Stimulated activated CD4-positive, alpha-beta T cell treated with anti-CD3 and anti-CD28 coated beads, Interleukin-15, amount 100 ng/mL, for 1 hour (primary cell): Measurements from ENCODE around the gene RGP1.

ENCODE experiments used
- DNase-seq, 2 donors: peaks; one replicate each; pipeline ENCODE4 v3.0.0-alpha.2; 2020; ENCODE audit warnings: low read depth in 1 of 2, low spot score in 1 of 2

The RGP1 gene, protein sequence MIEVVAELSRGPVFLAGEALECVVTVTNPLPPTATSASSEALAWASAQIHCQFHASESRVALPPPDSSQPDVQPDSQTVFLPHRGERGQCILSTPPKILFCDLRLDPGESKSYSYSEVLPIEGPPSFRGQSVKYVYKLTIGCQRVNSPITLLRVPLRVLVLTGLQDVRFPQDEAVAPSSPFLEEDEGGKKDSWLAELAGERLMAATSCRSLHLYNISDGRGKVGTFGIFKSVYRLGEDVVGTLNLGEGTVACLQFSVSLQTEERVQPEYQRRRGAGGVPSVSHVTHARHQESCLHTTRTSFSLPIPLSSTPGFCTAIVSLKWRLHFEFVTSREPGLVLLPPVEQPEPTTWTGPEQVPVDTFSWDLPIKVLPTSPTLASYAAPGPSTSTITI

DNA sequence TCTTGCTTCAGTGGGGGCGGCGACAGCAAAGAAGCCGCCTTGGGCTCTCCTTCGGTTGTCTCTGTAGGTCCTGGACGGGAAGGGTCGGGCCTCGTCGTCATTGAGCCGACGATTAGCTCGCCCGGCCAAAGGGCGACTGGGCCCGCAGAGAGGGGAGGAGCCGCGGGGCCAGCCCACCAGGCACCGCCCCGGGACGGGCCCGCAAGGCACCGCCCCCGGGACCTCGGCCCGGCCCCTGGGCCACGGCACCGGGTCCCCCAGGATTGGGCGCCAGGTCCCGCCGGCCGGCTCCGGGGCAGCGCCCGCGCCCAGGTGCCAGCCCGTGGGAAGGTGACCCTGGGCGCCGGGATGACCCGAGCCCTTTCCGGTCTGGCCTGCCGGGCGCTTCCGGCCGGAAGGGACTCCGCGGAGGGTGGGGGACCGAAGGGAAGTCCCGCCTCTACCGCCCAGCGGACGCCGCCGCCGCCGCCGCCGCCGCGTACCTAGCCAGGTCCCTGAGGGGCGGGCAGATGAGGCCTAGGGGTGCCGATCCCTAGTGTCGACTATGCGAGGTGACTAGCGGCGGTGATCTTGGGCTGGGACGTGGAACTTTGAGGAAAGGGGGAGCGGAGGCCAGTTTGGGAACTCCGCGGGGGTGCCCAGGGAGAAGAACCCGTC is at the start of gene RGP1, which contains the start of gene GBA2:
TSS of gene RGP1 (plus strand) at position 430 of the 657 bp plus-strand sequence. CDS start 469 bp downstream, outside the sequence.
TSS of gene GBA2 (minus strand) at position 371 of the 657 bp plus-strand sequence. CDS start 524 bp downstream, outside the sequence.
- DNase-seq: peak; percentile 38 to 53

DNA sequence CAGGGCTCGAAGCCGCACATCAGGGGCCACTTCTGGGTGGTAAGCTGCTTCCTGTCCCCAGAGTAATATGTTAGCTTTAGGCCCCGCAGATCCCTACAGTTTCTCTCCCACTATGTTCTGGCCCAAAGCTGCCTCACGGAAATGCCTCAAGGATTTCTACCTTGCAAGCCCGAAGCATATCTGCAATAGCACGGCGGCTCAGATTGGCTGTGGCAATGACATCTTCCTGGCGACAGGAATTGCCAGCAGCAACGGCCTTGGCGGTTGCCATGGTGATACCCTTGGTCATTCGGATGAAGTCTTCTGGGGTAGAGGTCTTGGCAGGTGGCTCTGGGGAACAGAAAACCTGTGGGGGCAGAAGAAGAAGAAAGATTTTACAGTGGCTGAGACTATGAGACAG is 49.1 kb upstream of the RGP1 start:
- no peak for DNase-seq

DNA sequence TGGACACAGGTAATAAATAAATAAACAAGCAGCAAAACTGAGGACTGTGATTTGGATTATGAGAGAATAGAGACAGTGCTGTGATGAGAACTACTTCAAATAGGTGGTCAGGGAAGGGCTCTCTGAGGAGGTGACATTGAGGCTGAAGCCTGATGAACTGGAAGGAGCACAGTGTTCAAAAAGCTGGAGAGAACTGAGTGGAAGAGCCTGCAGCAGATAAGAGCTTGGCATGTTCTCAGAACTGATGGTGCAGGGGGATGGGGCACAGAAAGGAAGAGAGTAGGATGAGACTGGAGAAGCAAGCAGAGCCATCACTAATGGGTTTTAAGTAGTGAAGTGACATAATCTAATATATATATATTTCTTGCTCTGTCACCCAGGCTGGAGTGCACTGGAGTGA is 48.1 kb upstream of the RGP1 start:
- DNase-seq: no peak

DNA sequence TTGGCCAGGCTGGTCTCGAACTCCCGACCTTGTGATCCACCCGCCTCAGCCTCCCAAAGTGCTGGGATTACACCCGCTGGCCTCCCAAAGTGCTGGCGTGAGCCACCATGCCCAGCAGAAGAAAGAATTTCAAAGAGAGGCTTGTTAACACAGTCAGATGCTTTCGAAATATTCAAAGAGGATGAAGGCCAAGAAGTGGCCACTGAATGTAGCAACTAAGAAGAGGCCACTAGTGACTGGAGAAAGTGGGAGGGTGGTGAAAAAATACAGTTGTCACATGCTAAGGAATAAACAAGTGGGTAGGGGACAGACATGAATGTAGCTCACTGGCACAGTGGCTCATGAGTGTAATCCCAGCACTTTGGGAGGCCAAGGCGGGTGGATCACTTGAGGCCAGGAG is 46.4 kb upstream of the RGP1 start:
- no peak for DNase-seq

DNA sequence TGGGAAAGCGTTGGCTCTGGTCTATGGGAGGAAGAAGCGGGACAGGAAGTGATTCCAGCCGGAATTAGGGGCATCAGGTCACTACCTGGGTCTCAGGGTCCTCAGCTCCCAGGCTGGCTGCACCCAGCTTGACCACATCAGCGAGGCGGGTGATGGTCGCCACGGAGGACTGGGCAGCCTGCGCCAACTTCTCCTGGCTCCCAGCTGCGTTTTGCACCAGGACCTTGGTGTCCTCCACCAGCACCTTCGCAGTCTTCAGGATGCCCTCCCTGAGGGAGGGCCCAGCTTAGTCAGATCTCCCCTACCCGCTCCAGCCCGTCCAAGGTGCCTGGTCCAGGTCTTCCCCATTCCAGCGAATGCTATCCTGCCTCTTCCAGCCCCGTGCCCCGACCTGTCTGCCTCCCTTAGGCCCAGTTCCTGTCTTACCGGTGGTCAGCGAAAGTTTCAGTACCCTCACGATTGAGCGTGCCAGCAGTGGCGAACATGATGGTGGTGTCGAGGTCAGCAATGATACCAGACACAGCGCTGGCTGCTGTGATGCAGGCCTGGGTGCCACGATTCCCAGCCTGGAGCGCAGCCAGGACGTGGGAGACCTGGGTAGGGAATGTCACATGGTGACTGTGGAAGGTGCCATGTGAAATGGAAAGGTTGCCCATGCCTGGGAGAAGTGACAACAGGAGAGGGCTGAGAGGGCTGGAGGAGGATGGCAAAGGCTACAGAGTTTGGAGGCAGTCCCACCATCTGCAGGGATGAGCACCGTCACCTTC is 45.0 kb upstream of the RGP1 start:
- no peak for DNase-seq

DNA sequence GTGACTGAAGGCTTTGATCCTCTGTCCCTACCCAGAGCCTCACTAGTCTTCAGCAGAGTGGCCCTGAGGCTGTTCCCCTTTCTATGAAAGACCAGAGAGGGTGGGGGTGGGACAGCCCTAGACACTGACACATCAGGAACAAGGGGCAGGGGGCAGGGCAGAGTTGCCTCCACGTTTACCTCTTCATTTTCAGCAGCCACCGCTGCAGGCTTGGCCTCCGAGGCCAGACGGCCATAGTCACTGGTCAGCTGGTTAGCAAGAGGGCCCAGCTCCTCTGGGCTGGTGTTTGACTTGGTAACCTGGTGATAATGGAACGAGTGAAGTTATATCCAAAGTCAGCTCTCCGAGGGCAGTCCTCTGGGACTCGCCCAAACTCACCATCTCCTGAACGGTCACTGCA is 43.7 kb upstream of the RGP1 start:
- no peak for DNase-seq

DNA sequence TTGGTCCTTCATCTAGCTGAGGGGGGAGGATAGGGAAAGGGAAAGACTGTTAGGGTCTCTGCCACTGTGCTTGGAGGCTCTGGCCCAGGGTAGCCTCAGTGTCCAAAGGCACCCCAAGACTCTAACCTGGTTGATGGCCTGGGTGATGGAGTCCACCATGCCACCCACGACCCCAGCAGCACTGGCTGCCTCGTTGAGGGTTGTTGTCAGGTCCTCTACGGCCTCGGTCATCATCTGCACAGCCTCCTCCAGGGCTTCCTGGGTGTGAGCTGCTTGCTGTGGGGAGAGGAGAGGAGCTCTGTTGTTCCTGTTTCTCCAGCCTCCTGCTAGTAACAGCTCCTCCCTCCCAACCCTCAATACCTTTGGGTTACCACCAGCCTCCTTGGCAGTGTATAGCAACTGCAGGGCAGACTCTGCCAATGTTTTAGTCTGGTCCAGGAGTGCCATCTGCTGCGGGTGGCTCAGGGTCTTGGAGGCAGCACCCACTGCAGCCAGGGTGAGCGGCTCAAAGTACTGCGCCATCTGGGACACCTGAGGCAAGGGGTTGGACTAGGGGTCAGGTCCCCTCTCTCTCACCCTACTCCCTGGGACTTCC is 43.2 kb upstream of the RGP1 start:
- DNase-seq: no peak

DNA sequence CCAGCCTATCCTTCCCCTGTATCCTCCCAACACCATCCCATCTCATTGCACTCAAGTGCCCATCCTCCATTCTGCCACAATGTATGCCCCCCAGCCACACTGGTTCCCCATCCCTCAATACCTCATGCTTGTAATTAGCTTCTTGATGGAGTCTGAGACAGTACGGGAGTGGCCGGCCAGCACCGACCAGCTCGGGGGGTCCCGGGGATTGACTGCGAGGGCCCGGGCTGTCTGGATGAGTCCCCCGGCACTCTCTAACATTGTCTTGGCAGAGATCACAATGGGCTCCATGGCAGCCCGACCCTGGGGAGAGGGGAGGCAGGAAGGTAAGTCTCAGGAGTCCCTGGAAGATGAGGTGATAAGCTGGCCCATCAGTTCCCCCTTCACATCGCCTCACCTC is 42.1 kb upstream of the RGP1 start:
- DNase-seq: no peak

DNA sequence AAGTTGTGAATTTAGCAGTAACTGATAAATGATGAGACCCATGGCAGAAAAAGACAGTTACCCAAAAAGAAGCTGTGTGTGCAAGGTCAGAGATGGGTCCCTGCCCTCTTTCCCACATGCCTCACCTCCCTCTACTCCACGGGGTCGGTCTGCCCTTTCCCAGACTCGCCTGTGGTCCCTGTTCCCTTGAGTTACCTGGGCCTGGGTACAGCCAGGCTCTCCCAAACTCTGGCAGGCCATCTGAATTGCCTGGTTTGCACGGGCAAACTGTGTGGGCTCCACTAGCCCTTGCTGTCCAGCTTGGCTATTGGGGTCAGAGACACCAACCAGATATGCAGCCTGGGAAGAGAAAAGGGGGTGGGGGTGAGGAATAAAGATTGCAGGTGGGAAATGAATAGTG is 40.9 kb upstream of the RGP1 start:
- no peak for DNase-seq

DNA sequence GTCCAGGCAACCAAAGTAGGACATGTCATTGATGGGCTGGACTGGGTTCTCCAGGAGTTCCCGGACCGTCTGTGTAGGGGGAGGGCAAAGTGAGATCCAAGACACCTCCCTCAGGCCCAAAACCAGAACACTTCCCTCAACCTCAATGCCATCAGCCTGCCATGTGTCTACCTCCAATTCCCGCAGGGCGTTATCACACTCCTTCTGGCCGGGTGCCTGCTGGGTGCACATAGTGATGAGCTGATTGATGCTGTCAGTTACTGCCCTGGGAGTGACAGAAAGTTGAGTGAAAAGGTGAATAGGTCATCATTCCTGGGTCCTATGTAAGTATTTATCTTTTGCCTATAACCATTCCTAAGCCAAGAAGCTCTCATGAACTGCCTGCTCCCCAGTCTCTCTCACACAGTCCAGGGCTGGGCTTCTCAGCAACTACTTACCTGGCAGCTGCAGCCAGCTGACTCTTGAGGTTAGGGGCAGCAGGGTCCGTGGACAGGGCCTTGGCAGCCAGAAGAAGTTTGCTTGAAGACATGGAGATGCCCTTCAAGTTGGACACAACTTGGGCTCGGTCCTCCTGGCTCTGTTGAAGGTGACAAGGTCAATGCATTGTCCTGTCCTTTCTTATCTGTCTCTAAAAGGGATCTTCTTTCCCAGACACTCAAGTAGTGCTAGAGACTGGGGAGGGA is 38.1 kb upstream of the RGP1 start:
- DNase-seq: no peak

DNA sequence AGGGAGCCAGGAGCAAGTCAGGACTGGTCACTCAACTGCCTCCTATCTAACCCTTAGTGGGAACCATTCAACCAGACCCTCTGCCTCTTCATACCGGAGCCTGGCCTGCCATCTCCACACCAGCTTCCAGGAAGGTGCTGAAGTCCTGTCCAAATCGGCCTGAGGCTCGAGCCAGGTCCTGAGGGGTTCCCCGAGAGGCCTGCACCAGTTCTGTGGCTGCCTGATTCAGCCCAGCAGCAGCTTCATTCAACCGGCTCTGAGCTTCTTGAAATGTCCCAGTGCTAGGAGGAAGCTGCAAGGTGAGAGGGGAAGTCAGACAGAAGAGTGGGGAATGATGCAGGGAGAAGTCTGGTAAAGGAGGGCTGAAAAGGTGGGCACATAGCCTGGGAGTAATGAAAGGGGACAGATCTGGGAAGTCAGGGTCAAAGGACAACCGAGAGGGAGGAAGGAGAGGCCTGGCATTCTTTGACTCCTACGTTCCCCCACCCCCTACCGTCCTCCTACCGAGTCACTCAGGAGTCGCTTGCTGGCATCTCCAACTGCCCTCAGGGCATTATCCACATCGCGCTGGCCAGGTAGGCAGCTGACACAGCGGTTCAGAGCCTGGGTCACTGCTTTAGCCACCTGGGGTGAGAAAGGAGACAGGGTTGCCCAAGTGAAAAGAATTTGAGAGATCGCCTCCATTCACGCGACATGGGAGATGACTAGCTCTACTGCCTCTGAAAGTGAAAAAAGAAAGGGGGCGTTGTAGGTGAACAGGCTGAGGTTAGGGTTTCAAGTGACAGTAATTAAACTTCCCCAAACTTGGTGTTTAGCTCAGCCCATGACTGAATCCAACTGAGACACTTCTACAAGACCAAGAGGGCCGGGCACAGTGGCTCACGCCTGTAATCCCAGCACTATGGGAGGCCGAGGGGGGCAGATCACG is 37.3 kb upstream of the RGP1 start:
- DNase-seq: no peak

DNA sequence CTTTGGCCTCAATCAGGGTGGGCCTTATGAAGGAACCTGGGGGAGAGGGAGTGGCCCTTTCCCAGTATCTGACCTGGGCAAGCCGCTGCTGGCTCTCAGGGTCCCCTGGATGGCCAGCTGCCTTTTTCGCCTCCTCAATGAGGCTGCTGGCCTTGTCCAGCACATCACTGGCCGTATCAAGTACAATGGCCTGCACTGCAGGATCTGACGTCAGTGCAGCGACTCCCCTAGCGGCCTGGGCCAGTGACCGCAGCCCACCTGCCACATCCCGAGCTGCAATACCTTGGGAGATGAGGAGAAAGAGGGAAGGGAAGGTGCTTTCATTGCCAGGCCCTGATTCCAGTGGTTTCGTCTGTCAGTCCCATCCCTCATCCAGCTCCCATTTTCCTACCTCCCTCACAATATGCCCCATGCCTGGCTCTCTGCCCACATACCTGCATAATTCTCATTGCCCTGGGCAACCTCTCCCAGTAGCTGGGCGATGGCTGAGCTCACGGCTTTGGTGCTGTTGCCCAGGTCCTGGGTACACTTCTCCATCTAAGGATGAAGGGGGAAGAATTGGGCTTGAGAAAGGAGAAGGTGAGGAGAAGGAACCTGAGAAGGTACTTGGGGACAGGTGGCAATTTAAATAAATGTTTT is 36.2 kb upstream of the RGP1 start:
- DNase-seq: no peak

DNA sequence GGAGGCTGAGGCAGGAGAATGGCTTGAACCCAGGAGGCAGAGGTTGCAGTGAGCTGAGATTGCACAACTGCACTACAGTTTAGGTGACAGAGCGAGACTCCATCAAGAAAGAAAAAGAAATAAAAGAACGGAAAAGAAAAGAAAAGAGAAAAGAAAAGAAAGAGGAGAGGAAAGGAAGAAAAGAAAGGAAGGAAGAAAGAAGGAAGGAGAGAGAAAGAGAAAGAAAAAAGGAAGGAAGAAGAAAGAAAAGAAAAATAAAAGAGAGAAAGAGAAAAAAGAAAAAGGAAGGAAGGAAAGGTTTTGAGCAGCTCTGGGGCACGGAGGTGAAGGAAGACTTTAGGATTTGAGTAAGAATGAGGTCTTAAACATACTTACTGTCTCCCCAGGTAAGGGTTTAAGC is 35.5 kb upstream of the RGP1 start:
- no peak for DNase-seq

DNA sequence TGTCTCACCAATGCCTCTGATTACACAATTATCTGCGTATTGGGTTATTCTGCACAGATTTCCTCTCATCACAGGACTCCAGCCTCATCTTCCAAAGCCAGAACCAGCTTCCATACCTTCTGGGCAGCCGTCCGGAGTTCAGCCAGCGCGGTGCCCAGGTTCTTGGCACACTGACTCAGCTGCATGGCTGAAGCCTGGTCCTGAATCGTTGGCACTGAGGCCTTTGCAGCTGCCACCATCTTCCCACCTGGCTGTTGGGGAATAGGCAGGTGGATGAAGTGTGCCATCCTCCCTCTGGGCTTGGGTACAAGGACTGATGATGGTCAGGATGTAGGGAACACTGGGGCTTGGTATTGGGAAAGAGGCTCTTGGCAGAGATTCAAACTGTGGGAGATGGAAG is 35.0 kb upstream of the RGP1 start:
- DNase-seq: no peak

DNA sequence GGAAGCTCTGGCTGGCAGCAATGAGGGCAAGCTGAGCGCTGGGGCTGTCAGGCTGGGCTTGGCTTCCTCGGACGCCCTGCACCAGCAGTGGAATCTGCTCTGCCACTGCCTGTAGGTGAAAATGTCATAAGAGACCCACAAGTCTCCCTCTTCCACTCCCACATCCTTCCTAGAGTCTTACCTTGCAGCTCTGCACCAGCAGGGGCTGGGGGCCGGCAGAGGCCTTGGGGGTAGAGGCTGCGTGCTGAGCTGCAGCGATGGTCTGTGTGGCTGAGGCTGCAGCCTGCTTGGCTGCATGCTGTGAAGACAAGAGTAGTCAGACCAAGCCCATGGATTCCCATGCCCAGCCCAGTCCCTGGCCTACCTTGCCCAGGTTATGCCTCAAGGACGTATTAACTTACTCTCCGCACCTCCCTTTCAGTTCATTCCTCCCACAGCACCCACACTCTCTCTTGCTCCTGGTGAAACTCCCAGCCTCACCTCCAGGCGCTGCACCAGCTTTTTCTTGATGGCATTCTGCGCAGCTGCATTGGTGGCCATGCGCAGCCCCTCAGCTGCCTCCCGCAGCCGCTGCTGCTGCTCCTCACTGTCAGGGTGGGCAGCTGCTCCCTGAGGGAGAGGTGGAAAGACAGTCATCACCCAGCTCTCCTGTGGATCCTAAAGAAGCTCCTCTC is 34.4 kb upstream of the RGP1 start:
- DNase-seq: no peak

DNA sequence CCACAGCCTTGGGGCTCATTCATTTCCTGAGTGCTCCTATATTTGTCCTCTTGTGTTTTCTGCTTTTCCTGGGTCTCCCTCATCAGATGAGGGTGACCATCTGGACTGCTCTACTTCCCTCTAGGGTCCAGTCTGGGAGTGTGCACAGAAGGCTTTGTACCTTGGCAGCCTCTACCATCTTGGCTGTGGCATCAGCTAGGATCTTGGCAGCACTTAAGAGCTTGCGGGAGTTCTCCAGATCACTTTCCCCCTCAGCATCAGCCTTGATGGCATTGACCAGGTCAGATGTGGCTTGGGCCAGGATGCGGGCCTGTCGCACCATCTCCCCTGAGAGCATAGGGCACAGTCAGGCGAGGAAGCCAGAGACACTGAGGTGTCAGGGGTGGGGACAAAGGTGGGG is 32.9 kb upstream of the RGP1 start:
- DNase-seq: no peak

DNA sequence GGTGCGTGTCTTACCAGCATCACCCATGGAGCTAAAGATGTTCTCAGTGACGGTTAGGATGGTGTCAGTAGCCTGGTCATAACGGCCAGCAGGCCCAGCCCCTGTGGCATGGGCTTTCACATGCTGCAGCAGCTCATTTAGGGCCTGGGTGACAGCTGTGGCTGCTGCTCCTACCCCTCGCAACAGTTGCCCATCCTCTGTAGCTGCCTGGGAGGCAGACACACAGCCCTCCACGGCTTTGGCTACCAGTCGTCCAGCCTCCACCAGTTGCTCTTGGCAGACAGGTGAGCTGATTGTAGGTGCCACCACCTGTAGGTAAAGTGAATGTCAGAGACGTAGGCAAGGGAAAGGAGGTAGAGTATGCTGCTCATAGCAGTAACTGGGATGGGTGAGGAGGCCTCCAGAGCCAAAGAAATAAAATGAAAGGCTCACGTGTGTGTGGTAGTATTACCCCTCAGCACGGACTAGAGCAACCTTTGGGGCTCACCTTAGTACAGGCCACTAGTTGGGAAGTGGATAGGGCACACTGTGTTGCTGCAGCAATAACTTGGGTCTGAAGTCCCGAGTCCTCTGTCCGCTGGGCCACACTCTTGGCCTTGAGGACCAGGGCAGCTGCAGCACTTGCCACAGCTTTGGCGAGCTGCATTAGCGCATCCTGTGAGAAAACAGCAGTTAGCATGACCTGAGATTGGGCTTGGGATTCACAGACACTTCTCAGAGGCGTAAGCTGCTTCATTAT is 31.8 kb upstream of the RGP1 start:
- no peak for DNase-seq
